Neuronal stem cell (in vitro differentiated cells): ENCODE results near the gene ITPR1.

Source experiments
- DNase-seq: peaks from one replicate; pipeline ENCODE4 v3.0.0-alpha.2; 2013; ENCODE audit warnings: low spot score
- H2AFZ ChIP-seq: one replicate; pipeline ENCODE4 v1.6.1; 2013; ENCODE audit warnings: mild to moderate bottlenecking, low read length, inconsistent platforms
- H2AK5ac ChIP-seq: 2 replicates; pipeline ENCODE4 v1.6.1; 2013; ENCODE audit warnings: low read depth, mild to moderate bottlenecking, inconsistent platforms, low read length, moderate library complexity, mixed read lengths
- H2BK120ac ChIP-seq: 2 replicates; pipeline ENCODE4 v1.6.1; 2013; ENCODE audit warnings: low read depth, mild to moderate bottlenecking, inconsistent platforms, low read length, moderate library complexity, mixed read lengths
- H2BK12ac ChIP-seq: one replicate; pipeline ENCODE4 v1.6.1; 2013; ENCODE audit warnings: low read length, inconsistent platforms
- H2BK15ac ChIP-seq: 2 replicates; pipeline ENCODE4 v1.6.1; 2013; ENCODE audit warnings: mild to moderate bottlenecking, low read length, inconsistent platforms, mixed read lengths
- H2BK5ac ChIP-seq: one replicate; pipeline ENCODE4 v1.6.1; 2013; ENCODE audit warnings: inconsistent platforms, mild to moderate bottlenecking, low read length, moderate library complexity
- H3K14ac ChIP-seq: one replicate; pipeline ENCODE4 v1.6.1; 2013; ENCODE audit warnings: low read length, inconsistent platforms
- H3K18ac ChIP-seq: 2 replicates; pipeline ENCODE4 v1.6.1; 2013; ENCODE audit warnings: low read length, inconsistent platforms
- H3K23ac ChIP-seq: 2 replicates; pipeline ENCODE4 v1.6.1; 2013; ENCODE audit warnings: low read depth, mild to moderate bottlenecking, mixed read lengths, low read length, inconsistent platforms; ENCODE audit not compliant: poor library complexity
- H3K27ac ChIP-seq: replicated peaks from 3 replicates; pipeline ENCODE4 v1.5.1; 2013; ENCODE audit warnings: low read length, inconsistent platforms
- H3K27me3 ChIP-seq, 3 experiments: 2 replicates each; pipeline ENCODE4 v1.6.1; 2013; ENCODE audit warnings: low read length in 3 of 3, mild to moderate bottlenecking in 2 of 3, inconsistent platforms in 1 of 3, low read depth in 1 of 3, mixed read lengths in 1 of 3, moderate library complexity in 1 of 3; ENCODE audit not compliant: control insufficient read depth in 3 of 3, insufficient read depth in 3 of 3
- H3K36me3 ChIP-seq, 2 donors: replicated peaks in 1 of 2; 2 replicates each; pipeline ENCODE4 v1.6.1; 2013; ENCODE audit warnings: low read length in 2 of 2; ENCODE audit not compliant: control insufficient read depth in 2 of 2, insufficient read depth in 2 of 2
- H3K4ac ChIP-seq: 2 replicates; pipeline ENCODE4 v1.6.1; 2013; ENCODE audit warnings: inconsistent platforms, mild to moderate bottlenecking, low read length, moderate library complexity
- H3K4me1 ChIP-seq, 2 donors: 1 replicate in 1 of 2; 2 replicates in 1 of 2; pipeline ENCODE4 v1.6.1; 2013; ENCODE audit warnings: low read length in 2 of 2, low read depth in 1 of 2; ENCODE audit not compliant: control insufficient read depth in 2 of 2, insufficient read depth in 1 of 2
- H3K4me2 ChIP-seq: one replicate; pipeline ENCODE4 v1.6.1; 2013; ENCODE audit warnings: mild to moderate bottlenecking, low read length, inconsistent platforms; ENCODE audit not compliant: insufficient read depth, poor library complexity, severe bottlenecking
- H3K4me3 ChIP-seq, 2 donors: 2 replicates each; pipeline ENCODE4 v1.5.1; 2013; ENCODE audit warnings: low read length in 2 of 2, mild to moderate bottlenecking in 2 of 2, inconsistent platforms in 1 of 2, moderate library complexity in 1 of 2
- H3K79me1 ChIP-seq: one replicate; pipeline ENCODE4 v1.6.1; 2013; ENCODE audit warnings: low read depth, mild to moderate bottlenecking, inconsistent platforms, low read length, moderate library complexity
- H3K9ac ChIP-seq: one replicate; pipeline ENCODE4 v1.6.1; 2013; ENCODE audit warnings: mild to moderate bottlenecking, low read depth, low read length, inconsistent platforms; ENCODE audit not compliant: poor library complexity
- H3K9me3 ChIP-seq, 2 donors: replicated peaks in 1 of 2; 2 replicates each; pipeline versions ENCODE3 to v1.6.1; 2013; ENCODE audit warnings: low read length in 2 of 2, mild to moderate bottlenecking in 2 of 2, inconsistent platforms in 1 of 2, low read depth in 1 of 2, mixed read lengths in 1 of 2, moderate library complexity in 1 of 2; ENCODE audit not compliant: control insufficient read depth in 2 of 2, insufficient read depth in 1 of 2
- H4K8ac ChIP-seq: one replicate; pipeline ENCODE4 v1.6.1; 2013; ENCODE audit warnings: low read depth, mild to moderate bottlenecking, inconsistent platforms, low read length, moderate library complexity
- H4K91ac ChIP-seq: one replicate; pipeline ENCODE4 v1.6.1; 2013; ENCODE audit warnings: low read length, low read depth, mild to moderate bottlenecking, inconsistent platforms; ENCODE audit not compliant: poor library complexity
- WGBS, 2 donors: extraction: QIAGEN DNeasy Blood & Tissue Kit; methylation state at CpG; one replicate each; pipeline ENCODE4 v1.1.7; 2013; ENCODE audit warnings: missing lambda C conversion rate in 2 of 2, mixed read lengths in 1 of 2; ENCODE audit not compliant: insufficient read length in 2 of 2, insufficient replicate concordance in 1 of 2; ENCODE audit errors: extremely low coverage in 2 of 2; 5-methylcytosine and 5-hydroxymethylcytosine counted together

Gene ITPR1

GRCh38 chr3:4766716-4767499 lies 273.8 kb downstream of the ITPR1 start:
- no peaks in the 10 kb centered on the region for H3K36me3 ChIP-seq
- H2AK5ac ChIP-seq: no peak overlapping the region
- H2BK120ac ChIP-seq: no peak overlapping the region
- H3K14ac ChIP-seq: no peak overlapping the region
- no peak overlapping the region for H3K4ac ChIP-seq
- no peak overlapping the region for H2BK12ac ChIP-seq
- H3K79me1 ChIP-seq: no peaks in the 10 kb centered on the region
- no CpG with 5 or more reads among the region's 6 CpGs for WGBS, 2 donors
- H3K27me3 ChIP-seq: no peaks in the 10 kb centered on the region
- H2BK5ac ChIP-seq: no peak overlapping the region
- no peak overlapping the region for H3K9ac ChIP-seq
- no peak overlapping the region for H3K18ac ChIP-seq
- no peak overlapping the region for H3K27ac ChIP-seq
- no peak for DNase-seq
- H3K4me1 ChIP-seq: no peaks in the 10 kb centered on the region
- peaks cover 0 to 3% of the 10 kb centered on the region in 2 donors for H3K9me3 ChIP-seq
- no peak overlapping the region for H3K23ac ChIP-seq
- no peak overlapping the region for H3K4me2 ChIP-seq
- no peak overlapping the region for H2AFZ ChIP-seq
- H3K4me3 ChIP-seq: no peak overlapping the region
- H2BK15ac ChIP-seq: no peak overlapping the region
- H4K91ac ChIP-seq: no peak overlapping the region
- H4K8ac ChIP-seq: no peak overlapping the region

- WGBS, 2 donors: no CpG with 5 or more reads among the region's 5 CpGs
- H3K27me3 ChIP-seq: no peaks in the 10 kb centered on the region
- H3K4me2 ChIP-seq: no peak overlapping the region
- DNase-seq: no peak
- no peak overlapping the region for H3K4me3 ChIP-seq
- no peak overlapping the region for H2AFZ ChIP-seq
- no peak overlapping the region for H2BK15ac ChIP-seq
- no peak overlapping the region for H4K8ac ChIP-seq
- no peak overlapping the region for H4K91ac ChIP-seq
- H2BK5ac ChIP-seq: no peak overlapping the region
- H2AK5ac ChIP-seq: no peak overlapping the region
- peaks cover 0 to 3% of the 10 kb centered on the region in 2 donors for H3K9me3 ChIP-seq
- no peak overlapping the region for H3K18ac ChIP-seq
- H3K36me3 ChIP-seq: no peaks in the 10 kb centered on the region
- no peak overlapping the region for H3K4ac ChIP-seq
- H3K14ac ChIP-seq: no peak overlapping the region
- no peaks in the 10 kb centered on the region for H3K79me1 ChIP-seq
- no peak overlapping the region for H2BK120ac ChIP-seq
- H3K27ac ChIP-seq: no peak overlapping the region
- H3K9ac ChIP-seq: no peak overlapping the region
- no peak overlapping the region for H2BK12ac ChIP-seq
- no peaks in the 10 kb centered on the region for H3K4me1 ChIP-seq
- no peak overlapping the region for H3K23ac ChIP-seq
These were observed 274.9 kb downstream of the ITPR1 start for GRCh38 chr3:4768021-4768420.

DNA sequence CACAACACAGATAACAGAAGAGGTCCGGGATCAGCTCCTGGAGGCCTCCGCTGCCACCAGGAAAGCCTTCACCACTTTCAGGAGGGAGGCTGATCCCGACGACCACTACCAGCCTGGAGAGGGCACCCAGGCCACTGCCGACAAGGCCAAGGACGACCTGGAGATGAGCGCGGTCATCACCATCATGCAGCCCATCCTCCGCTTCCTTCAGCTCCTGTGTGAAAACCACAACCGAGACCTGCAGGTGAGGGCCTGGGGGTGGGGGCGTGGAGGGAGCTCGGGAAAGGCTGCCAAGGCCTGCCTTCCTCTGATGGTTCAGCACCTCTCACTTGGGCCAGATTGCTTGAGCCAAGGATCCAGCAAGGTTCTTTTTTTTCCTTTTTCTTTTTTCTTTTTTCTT lies 275.4 kb downstream of the ITPR1 start:
- Histone ChIP-seq H3K27me3 (no peaks in the 10 kb centered on the region), H3K9me3 (peaks cover 0 to 3% of the 10 kb centered on the region in 2 donors), H3K27ac (no peak overlapping the region), H3K4me3 (no peak overlapping the region), H3K23ac (no peak overlapping the region), H4K8ac (no peak overlapping the region), H3K36me3 (no peaks in the 10 kb centered on the region), H3K9ac (no peak overlapping the region), H2BK5ac (no peak overlapping the region), H2AFZ (no peak overlapping the region), H2BK12ac (no peak overlapping the region), H3K4me2 (no peak overlapping the region), H3K4me1 (no peaks in the 10 kb centered on the region), H2BK15ac (no peak overlapping the region), H3K14ac (no peak overlapping the region), H3K79me1 (no peaks in the 10 kb centered on the region), H4K91ac (no peak overlapping the region), H2AK5ac (no peak overlapping the region), H3K18ac (peak overlapping the region; percentile 9), H2BK120ac (no peak overlapping the region), H3K4ac (no peak overlapping the region)
- no peak for DNase-seq
- WGBS, 2 donors: no CpG with 5 or more reads among the region's 12 CpGs

- Histone ChIP-seq H3K27me3 (no peaks in the 10 kb centered on the region), H2BK12ac (no peak overlapping the region), H4K8ac (no peak overlapping the region), H2AK5ac (no peak overlapping the region), H3K18ac (no peak overlapping the region), H2BK5ac (no peak overlapping the region), H3K9me3 (peaks cover 0 to 3% of the 10 kb centered on the region in 2 donors), H3K4me2 (no peak overlapping the region), H3K36me3 (no peaks in the 10 kb centered on the region), H3K4me3 (no peak overlapping the region), H2BK120ac (no peak overlapping the region), H4K91ac (no peak overlapping the region), H3K4me1 (no peaks in the 10 kb centered on the region), H2BK15ac (no peak overlapping the region), H3K4ac (no peak overlapping the region), H3K14ac (no peak overlapping the region), H2AFZ (no peak overlapping the region), H3K27ac (no peak overlapping the region), H3K23ac (no peak overlapping the region), H3K9ac (no peak overlapping the region), H3K79me1 (no peaks in the 10 kb centered on the region)
- WGBS, 2 donors: no CpG with 5 or more reads among the region's 5 CpGs
- DNase-seq: no peak
These were observed 277.4 kb downstream of the ITPR1 start for GRCh38 chr3:4770561-4770960.
